NCI-H510A (cell line): ENCODE results near the gene OR2W3.

Experiments
- DNase-seq: peaks from one replicate; lab custom pipeline; 2025; lab: John Stamatoyannopoulos, UW

OR2W3 gene

GRCh38 chr1:247895163-247895637 lies at the start of gene OR2W3:
Gene OR2W3 (plus strand): TSS chr1:247895587. CDS start chr1:247895587, 0 bp downstream.
- DNase-seq: no peak

- DNase-seq: no peak
Observed at GRCh38 chr1:247845693-247846017, 49.7 kb upstream of the OR2W3 start.

GRCh38 chr1:247848346-247848745 lies 47.0 kb upstream of the OR2W3 start:
- DNase-seq: no peak

- no peak for DNase-seq
Observed at GRCh38 chr1:247849616-247850015, 45.8 kb upstream of the OR2W3 start.

GRCh38 chr1:247854899-247855545 lies 40.4 kb upstream of the OR2W3 start:
- no peak for DNase-seq

- no peak for DNase-seq
Observed at GRCh38 chr1:247855911-247856310, 39.5 kb upstream of the OR2W3 start.

GRCh38 chr1:247857069-247857984 lies 38.1 kb upstream of the OR2W3 start, which contains the start of gene TRIM58:
Gene TRIM58 (plus strand): TSS chr1:247857187. CDS start chr1:247857247, 60 bp downstream.
- DNase-seq: peak; percentile 48

- no peak for DNase-seq
Observed at GRCh38 chr1:247857985-247858619, 37.3 kb upstream of the OR2W3 start.

- DNase-seq: no peak
Observed at GRCh38 chr1:247862756-247863155, 32.6 kb upstream of the OR2W3 start.

GRCh38 chr1:247864644-247865043 lies 30.7 kb upstream of the OR2W3 start:
- no peak for DNase-seq

GRCh38 chr1:247865416-247865815 lies 30.0 kb upstream of the OR2W3 start:
- DNase-seq: no peak

GRCh38 chr1:247883346-247883745 lies 12.0 kb upstream of the OR2W3 start:
- DNase-seq: no peak

- DNase-seq: no peak
Observed at GRCh38 chr1:247884797-247885413, 10.5 kb upstream of the OR2W3 start.

- no peak for DNase-seq
Observed at GRCh38 chr1:247895976-247896375, 589 bp downstream of the OR2W3 start.

- no peak for DNase-seq
Observed at GRCh38 chr1:247904122-247904521, 8.7 kb downstream of the OR2W3 start.

GRCh38 chr1:247905181-247905580 lies 9.8 kb downstream of the OR2W3 start:
- no peak for DNase-seq

- DNase-seq: no peak
Observed at GRCh38 chr1:247905910-247906503, 10.6 kb downstream of the OR2W3 start.

- DNase-seq: no peak
Observed at GRCh38 chr1:247906504-247907047, 11.2 kb downstream of the OR2W3 start.

- no peak for DNase-seq
Observed at GRCh38 chr1:247908766-247909165, 13.4 kb downstream of the OR2W3 start.

- no peak for DNase-seq
Observed at GRCh38 chr1:247913786-247914185, 18.4 kb downstream of the OR2W3 start.

- no peak for DNase-seq
Observed at GRCh38 chr1:247914941-247915662, 19.7 kb downstream of the OR2W3 start.
